GM04503 (cell line): Measurements from ENCODE around the gene RCC2.
"Not testable (repeated sequence)": the region's sequence is repeated elsewhere in the genome, so short reads cannot be mapped to it uniquely, and the experiment has no call there.

ENCODE experiments used
- DNase-seq: peaks from one replicate; pipeline ENCODE4 v3.0.0-alpha.2; 2012; ENCODE audit warnings: low read depth

The RCC2 gene

DNA sequence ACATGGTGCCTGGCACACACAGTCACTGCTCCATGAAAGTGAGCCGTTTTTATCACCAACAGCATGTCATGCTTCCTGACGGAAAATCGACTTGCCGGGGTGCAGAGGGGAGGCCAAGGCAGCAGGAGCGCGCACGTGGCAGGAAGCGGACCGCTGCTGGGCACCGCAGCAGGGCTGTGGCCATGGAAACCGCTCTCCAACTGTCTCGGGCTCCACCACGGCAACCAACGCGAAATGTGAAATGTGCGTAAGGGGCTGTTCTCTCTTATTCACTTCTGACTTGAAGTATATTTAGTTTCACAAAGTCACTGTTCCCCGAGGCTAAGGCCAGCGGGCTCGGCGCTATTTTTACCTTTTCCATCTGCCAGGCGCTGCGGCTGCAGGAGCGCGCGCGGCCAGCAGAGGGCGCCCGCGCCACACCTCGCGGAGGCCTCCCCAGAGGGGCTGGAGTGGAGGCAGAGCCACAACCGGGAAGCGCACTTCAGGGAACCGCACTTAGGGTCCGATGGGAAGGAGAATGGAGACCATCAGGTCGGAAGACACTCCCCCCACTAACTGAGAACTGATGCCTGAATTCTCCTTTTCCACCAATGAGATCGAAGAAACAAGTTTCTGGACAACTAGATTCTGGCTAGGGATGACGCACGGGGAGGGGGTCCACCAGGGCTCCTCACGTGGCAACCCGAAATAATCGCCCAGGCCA, 19.7 kb downstream of the RCC2 start:
- DNase-seq, result no peak

DNA sequence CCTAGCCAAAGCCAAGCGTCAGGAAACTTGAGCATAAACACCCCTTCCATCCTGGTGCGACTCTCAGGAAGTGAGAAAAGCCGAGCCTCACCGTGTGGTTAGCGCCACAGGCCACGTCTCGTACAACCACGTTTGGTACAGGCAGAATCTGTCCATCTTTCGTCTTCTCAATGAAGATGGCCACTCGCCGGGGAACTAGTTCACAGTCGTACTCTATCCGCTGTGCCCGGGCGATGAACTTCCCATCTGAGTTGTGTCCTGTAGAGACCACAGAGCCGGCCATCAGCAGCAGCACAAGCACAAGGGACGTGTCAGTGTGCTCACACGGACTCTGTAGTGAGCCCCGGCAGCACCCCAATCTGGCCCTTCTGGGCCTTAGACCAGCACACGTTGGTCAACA, 23.1 kb downstream of the RCC2 start:
- no peak for DNase-seq

DNA sequence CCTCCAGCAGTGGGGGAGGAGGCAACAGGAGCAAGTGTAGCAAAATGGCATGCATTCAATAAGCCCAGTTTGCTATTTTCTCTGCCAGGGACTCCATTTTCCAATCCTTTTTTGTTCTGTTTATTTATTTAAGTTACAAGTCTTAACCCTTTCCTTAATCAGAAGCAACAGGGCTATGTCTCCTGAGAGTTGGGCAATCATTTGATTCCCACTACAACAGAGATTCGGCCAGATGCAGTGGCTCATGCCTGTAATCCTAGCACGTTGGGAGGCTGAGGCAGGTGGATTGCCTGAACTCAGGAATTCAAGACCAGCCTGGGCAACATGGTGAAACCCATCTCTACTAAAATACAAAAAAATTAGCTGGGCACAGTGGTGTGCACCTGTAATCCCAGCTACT, 25.5 kb downstream of the RCC2 start:
- DNase-seq, result no peak

DNA sequence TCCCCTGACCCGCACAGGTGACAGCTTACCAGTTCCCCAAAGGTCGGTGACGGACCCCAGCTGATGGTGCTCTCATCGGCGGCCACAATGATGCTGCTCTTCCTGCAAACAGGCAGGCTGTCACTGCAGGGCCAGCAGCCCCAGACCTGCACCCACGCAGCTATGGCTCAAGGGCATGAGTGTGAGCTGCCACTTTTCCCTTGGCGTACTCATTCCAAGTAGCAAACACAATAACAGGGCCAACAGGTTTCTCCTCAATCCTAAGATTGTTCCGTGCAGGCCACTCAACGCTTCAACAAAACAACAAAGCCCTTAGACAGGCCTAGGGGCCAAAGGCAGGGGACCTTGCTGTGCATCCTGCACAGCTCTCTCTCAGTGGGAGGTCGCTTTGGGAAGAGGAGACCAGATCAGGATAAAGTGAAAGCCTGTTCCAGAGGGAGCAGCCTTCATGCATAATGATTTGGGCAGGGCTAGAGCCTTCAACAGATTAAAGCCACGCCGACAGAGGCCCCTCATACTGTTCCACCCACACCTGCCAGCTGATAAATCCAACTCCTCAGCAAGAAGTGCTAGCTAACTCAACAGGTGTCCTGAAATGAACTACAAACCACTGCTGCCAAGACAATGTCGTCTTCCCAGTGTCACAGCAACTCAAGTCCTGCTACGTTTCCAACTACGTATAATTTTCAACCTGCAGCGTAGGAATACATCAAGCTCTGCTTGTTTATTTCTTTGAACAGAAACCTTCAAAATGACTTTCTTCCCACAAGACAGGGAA, 27.2 kb downstream of the RCC2 start:
- DNase-seq, result no peak

DNA sequence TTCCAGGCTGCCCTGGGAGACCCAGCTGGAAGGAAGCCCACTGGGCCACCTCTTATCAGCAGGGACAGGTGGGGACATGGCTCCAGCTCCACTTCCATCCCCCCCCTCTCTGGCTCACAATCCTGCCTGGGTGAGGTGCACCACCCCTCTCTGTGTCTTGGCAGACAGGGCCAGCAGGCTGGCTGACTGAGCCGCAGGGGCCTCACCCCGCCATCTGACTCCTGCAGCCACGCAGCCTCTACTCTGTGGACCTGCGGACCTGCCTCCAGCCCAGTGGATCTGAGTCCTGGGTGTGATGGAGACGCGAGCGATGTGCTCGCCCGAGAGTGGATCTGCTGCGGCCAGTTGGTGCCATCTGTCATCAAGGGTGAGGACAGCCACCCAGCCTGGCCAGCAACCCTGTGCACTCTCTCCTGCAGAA, 30.1 kb downstream of the RCC2 start:
- DNase-seq, result no peak

DNA sequence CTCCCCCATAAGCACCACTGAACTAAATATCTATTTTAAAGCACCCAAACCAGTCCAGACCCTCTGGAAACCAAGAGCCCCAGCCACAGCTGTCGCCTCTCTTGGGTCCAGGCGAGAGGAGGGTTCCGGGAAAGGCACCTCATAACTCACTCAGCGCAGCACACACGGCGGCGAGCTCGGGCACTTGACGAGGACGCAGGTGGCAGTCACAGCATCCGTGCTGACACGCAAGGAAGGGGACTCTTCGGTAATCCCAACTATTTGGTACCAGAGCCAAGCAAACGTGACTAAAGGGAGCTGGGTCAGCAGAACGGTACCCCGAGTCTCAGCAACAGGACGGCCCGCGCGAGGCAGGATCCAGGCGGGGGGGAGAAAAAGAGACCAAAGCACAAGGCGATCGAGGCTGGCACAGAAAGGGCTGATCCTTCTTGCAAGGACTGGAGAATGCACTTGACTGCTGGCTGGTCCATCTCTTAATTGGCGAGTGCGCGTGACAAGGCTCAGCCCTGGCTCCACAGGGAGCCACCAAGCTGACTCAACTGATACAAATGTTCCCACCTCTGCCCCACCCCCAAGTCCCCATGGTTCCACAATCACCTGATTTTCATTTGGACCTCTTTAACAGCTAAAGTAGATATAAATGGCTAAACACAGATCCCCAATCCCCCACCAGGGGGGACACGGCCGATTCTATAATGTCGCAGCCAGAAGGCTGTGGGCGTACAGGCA, 31.5 kb downstream of the RCC2 start:
- not testable (repeated sequence) for DNase-seq

DNA sequence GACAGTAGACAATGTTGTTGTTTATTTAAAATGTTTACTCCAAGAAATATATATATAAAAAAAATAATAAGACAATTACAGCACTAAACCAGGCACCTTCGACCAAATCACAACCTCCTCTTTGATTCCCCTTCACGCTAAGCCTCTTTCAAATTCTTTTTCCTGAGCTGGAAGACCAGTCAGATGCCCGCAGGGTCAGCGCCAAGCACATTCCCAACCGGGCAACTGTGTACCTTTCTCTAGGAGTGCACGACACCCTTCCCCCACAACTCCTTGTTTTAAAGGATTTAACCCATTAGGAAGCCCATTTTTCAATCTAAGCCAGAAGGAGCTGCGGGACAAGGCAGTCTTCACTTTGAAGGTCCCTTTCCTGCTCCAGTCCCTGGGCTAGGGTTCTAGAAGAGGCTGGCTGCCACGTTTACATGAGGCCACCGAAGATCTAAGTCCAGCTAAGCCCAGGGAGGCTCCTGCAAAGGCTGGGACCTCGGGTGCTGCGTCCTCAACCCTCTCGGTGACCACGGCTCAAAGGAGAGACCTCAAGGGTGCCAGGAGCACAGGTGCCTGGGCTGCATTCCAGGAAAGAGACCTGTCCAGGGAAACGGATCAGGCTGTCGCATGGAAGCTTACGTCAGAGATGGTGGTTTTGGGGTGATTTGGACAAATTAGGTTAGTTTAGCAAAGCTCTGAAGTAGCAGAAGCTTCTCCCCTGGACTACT, 32.6 kb downstream of the RCC2 start:
- DNase-seq, result not testable (repeated sequence)

DNA sequence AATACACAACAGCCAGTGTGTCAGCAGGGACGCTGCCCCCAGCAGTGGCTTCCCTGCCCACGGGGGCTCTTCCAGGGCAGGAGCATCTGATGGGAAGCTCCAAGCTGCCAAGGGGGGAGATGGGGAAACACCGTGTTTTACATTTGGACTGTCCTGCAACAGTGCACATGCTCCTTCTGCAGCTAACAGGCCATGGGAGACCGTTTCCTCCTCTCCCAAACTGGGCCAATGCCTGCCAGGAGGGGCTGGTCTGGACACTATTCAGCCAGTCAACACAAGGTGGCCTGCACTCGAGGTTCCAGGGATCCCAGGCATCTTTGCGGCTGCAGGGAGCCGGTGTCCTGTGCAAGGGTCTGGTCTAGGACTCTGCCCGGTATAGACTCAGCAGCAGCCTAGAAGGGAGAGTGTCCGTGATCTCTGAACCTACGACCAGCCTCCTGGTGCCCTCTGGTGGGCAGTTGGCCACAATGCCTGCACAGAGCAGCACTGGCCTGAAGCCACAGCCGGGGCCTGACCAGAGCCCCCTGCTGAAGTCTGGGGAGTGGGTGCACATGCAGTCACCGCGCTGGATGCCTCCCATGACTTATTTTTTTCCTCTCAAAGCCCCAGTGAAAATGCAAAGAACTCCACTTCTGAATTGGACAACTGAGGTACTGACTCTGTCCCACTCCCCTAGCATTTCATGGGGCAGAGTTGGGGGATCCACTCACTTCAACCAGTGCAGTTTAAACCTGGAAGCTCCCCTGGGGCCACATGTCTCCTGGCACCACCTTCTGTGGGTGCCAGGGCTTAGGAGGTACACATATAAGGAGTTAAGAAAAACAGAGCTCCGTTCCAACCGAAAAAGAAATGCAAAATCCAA, 33.3 kb downstream of the RCC2 start:
- DNase-seq, result no peak

DNA sequence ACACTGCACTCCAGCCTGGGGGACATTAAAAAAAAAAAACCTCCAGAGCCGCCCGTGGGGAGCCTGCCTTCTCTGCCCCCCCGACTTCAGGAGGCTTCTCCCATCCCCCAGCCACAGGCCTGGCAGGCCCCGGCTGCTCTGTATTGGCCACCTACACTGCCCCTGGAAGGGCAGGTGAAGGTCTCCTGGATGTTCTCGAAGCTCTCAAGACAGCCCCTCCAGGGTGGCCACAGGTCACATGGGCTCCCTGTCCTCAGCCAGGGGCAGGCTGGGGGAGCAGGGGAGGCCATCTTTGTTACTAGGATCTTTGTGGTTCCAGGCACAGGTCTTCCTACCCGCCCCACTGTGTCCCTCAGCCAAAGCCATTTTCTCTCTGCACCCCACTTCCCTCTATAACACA, 34.7 kb downstream of the RCC2 start:
- no peak for DNase-seq

DNA sequence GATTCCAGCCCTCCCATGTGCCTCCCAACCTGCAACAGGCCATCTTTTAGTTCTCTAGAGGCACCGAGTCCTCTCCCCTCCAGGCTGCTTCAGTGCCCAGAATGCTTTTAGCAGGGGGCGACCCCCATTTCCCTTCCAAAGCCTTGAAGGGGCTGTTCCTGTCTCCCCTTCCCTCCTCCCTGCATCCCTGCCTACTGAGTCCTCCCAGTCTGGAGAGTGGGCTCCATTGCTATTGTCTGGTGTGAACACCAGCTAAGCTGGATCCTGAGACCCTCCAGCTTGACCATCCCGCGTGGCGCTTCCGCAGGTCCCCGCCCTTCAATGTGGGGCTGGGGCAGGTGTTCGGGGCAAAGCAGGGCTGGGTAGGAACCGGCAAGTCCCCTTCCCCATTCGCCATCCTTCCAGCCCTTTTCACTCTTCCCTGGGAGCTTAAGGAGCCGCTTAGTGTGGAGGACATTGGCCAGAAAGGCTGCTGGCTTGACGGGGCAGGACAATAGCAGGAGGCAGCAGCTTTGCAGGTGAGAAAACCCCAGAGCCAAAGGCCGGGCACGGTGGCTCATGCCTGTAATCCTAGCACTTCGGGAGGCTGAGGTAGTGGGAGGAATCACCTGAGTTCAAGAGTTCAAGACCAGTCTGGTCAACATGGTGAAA, 35.3 kb downstream of the RCC2 start:
- no peak for DNase-seq

DNA sequence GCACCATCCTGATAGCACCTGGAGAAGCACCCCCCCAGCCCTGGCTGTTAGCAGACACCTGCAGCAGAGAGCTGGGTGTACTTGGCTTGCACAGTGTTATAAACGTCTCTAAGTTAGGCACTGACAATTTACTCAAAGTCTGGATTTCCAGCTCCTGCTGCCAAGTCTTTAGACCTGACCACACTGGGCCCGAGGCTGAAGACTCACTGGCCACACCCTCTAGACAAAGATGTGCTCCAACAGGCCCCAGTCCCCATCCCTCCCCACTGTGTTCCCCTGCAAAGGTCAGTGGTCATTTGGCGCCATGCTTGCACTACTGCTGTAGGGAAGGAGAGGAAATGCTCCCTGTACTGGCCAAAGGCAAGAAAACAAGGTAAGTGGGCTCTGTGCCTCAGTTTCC, 36.4 kb downstream of the RCC2 start:
- DNase-seq, result no peak

DNA sequence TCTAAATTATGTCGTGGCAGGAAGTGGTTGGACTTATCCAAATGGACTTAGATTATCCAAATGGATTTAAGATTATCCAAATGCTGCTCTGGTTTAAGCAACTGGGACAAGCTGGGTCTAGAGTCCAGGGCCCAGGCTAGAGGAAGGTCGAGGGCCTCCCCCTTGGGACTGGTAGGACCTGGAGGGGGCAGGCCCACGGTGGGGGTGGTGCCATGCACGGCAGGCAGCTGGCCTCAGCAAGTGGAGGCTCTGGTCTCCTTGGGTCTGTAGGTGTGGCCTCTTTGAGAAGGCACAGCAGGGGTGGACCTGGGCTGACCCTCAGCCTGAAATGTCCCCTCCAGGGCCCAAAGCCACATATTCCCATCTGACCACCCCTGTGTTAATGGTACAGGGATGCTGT, 37.6 kb downstream of the RCC2 start:
- no peak for DNase-seq

DNA sequence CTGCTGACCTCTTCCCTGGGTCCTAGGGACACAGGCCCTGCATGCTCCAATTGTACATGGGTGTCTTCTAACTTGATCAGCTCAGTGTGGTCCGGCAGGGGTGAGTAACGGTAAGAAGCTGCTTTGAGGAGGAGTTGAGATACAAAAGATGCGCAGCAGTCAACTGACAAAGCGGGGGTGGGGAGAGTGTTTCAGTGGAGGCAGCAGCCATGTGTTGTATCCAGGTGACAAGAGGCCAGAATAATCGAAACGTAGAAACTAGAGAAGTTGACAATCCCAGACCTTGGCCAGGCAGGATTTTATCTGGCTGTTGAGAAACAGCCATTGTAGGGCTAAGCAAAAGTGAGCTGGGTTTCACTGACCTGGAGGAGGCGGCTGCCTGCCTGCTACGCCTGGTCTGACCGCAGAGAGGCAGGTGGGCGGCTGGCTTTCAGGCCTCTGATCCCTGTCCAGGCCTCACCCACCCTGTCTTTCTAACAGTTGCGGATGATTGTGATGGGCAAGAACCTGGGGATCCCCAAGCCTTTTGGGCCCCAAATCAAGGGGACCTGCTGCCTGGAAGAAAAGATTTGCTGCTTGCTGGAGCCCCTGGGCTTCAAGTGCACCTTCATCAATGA, 38.6 kb downstream of the RCC2 start:
- no peak for DNase-seq

DNA sequence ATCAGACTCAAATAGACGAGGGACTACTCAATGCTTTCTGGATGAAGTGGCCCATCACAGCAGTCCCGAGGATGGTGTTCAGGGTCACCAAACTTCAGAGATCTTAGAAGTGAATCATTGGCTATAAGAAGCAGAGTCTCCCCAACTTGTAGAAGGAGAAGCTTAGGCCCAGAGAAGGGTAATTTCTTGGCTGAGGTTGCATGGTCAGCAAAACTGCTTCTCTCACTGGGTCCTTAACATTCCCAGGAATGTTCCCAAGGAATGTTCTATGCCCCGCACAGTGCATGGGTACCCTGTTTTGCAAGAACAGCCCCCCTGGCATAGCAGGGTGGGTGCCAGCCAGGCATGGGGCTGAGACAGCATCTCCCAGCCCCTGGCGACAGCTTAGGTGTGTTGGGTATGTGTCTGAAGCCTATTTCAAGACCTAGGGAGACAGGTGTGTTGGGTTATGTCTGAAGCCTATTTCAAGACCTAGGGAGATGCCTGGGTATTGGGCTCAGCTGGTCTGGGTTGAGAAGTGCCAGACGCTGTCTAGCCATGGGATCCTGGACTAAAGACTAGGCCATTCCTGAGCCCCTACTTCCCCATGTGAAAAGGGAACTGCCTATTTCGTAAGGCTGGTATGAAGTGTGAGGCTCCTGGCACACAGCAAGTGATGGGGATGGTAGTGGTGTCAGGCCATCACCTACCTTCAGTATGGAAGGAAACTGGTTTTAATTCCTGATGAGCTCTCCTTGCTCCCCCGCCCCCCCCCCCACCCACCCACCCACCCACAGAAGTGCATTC, 41.4 kb downstream of the RCC2 start:
- DNase-seq, result no peak

DNA sequence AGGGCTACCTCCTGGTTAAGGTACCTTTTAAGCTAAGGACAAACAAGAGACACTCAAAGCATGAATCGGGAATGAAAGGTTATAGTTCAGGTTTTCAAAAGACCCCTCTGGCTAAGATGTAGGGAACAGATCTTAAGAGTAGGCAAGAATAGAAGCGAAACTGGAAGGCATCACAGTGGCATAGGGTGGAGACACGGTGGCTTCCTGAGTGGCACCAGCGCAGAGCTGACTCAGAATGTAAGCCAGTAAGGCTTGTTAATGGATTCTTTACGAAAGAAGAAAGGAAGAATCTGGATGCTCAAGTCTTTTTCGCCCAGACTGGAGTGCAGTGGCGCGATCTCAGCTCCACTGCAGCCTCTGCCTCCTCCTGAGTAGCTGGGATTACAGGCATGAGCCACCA, 46.2 kb downstream of the RCC2 start:
- no peak for DNase-seq

DNA sequence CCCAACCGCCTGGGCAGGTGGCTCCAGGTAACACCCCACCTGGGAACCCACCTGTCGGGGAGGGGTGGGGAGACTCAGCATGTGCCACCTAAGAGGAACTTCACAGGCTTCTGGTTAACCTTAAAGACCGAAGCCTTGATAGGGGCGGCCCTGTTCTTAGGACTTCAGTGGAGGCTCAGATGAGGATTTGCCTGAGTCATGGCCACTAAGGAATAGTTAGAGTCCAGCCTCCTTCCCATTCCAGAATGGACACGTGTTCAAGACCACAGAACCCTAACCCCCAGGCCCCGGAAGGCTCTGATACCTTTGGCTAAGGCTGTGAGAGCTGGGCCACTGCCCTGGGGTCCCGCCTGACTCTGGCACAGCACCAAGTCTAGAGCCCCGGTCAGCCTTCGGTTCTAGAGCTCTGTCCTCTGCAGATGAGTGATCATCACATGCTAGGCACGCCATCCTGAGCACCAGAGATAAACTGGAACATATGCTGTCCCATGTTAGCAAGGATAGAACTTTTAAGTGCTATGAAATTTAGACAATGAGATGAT, 47.2 kb downstream of the RCC2 start:
- no peak for DNase-seq

DNA sequence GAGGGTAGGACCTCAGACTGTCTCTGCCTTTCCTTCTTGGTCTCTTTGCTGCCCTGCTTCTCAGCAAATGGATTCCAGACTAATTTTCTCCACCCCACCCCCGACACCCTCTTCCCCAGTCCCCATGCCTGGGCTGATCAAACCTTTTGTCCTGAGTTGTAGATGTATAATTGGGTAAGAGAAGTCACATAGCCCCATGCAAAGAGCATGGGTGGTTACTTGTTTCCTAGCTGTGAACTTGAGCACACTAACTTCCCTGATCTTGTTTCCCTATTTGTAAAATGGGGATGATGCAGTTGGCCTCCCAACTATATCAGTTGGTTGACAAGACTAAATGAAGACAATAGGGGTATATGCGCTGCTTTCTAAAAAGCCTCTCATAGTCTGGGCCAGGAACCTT, 58.3 kb downstream of the RCC2 start:
- DNase-seq, result no peak

DNA sequence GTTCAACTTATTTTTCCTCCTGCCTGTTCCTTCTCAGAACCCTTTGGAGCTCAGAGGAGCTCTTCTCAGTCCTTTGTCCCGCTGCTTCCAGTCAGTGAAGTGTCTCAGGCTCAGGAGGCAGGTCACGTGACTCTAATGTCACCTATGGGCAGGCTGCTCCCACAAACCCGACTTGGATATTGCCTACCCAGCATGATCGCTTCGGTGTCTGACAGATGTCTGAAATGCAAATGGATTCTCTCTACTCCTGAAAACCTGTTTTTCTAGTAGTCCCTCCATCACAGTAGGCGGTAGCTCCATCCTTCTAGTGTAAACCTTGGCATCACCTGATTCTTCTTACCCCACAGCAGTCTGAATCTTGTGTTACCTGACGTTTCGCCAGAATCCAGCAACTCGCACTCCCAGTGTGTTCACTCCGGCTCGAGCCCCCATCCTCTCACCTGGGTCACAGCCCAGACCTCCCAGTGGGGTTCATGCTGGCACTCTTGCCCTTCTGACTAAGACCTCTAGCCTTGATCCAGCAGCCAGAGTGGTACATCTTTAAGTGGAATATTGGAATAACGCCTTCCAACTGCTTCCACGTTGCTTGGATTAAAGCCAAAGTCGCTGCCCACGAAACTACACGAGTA, 62.0 kb downstream of the RCC2 start:
- no peak for DNase-seq

DNA sequence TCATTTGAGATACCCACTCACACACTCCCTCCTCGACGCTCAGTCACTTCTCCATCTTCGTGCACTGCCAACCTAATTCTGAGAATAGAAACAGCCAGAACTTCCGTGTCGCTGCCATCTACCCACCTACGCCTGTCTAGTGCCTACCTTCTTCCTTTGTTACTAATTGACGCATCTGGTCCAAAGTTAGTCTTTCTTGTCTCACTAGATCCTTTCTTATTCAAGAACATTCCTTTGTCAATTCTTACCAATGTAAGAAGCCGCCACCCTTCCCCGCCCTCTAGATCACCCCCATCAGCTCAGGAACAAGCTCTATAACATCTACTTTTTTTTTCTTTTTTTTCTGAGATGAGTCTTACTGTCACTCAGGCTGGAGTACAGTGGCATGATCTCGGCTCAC, 63.8 kb downstream of the RCC2 start:
- no peak for DNase-seq
